SJSA1 (cell line): ENCODE results near the gene IGSF21. TPM values are rescaled to one million over a fixed set of nuclear protein-coding genes. Genes with fewer than 3 reads are reported as not detected.

Source experiments
- DNase-seq, 2 experiments: peaks; one replicate each; pipeline ENCODE4 v3.0.0-alpha.2; 2015 to 2020; ENCODE audit warnings: low spot score in 2 of 2, low read depth in 1 of 2
- H3K27ac ChIP-seq: fragments of 250-450 bp; sonication (Bioruptor Pico); 2 replicates; pipeline ENCODE4 v1.5.1; 2020; ENCODE audit warnings: mild to moderate bottlenecking, moderate library complexity
- H3K27me3 ChIP-seq: fragments of 250-450 bp; sonication (Bioruptor Pico); replicated peaks from 2 replicates; pipeline ENCODE4 v1.5.1; 2020; ENCODE audit warnings: mild to moderate bottlenecking, moderate library complexity
- H3K36me3 ChIP-seq: fragments of 250-450 bp; sonication (Bioruptor Pico); 2 replicates; pipeline ENCODE4 v1.5.1; 2020; ENCODE audit warnings: mild to moderate bottlenecking
- H3K4me1 ChIP-seq: fragments of 250-450 bp; sonication (Bioruptor Pico); replicated peaks from 2 replicates; pipeline ENCODE4 v1.6.1; 2021; ENCODE audit warnings: mild to moderate bottlenecking
- H3K4me3 ChIP-seq: fragments of 250-450 bp; sonication (Bioruptor Pico); 2 replicates; pipeline ENCODE4 v1.5.1; 2020; ENCODE audit warnings: mild to moderate bottlenecking
- H3K9me3 ChIP-seq: fragments of 250-450 bp; sonication (Bioruptor Pico); replicated peaks from 2 replicates; pipeline ENCODE4 v1.5.1; 2020; ENCODE audit warnings: mild to moderate bottlenecking
- total RNA-seq: library from RNA; depleted of rRNA; stranded (reverse); fragments of >200 nt; shearing (Covaris generic); gene quantifications from 2 replicates; pipeline ENCODE4 v1.2.3, GENCODE V29; 2014; rRNA removed

Gene IGSF21
- not detected in 2 replicates for total RNA-seq

DNA sequence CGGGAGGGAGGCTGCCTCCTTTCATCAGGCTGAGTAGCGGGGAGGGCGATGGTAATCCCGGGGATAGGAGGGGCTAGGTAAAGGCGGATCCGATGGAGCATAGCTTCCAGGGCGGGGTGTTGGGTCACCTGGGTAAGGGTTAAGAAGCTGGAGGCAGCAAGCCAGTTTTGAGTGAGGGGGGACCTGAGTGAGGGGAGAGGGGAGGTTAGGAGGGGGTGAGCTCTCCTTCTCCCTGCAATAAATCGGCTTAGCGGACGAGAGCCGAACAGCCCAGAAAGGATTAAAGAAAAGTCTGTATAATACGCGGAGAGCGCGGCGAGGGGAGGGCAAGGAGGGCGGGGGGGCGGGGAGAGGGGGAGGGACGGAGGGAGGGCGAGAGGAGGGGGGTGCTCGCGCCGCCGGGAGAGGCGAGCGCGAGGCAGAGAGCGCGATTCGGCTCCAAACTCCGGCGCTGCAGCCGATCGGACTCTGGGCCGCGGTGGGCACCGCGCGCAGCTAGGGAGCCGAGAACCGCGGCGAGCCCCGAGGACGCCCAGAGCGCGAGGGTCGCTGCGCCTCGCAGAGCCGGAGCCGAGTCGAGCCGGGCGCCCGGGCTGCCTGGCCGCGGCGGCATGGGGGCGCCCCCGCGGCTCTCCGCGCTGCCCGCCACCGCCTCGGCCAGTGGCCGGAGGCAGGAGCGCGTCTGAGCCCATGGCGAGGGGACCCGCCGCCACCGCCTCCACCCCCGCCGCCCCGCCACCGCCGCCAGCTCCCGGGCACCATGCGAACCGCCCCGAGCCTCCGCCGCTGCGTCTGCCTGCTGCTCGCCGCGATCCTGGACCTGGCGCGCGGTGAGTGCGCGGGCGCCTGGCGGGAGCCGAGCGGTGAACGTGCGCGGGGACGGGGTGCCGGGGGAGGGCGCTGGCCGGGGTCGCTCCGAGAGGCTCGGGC is at the start of gene IGSF21:
IGSF21 (plus strand) TSS at position 430 of the 930 bp plus-strand sequence; CDS start at position 761, 331 bp downstream.
- H3K27me3 ChIP-seq, result peaks cover 56% of the 10 kb centered on the region
- no peak for DNase-seq

GRCh38 chr1:18058206-18058921 is 49.2 kb upstream of the IGSF21 start:
- Histone ChIP-seq H3K27ac (no peak overlapping the region), H3K9me3 (no peaks in the 10 kb centered on the region), H3K36me3 (no peaks in the 10 kb centered on the region), H3K27me3 (peaks cover 7% of the 10 kb centered on the region; the same call in 1 of the 2 replicates), H3K4me3 (no peak overlapping the region), H3K4me1 (no peaks in the 10 kb centered on the region)
- DNase-seq, result no peak

More for the DNA sequence above, at the start of gene IGSF21:
- no peak within 1 kb of the TSS for H3K27ac ChIP-seq
- no peak within 1 kb of the TSS for H3K4me3 ChIP-seq
- no peaks in the 10 kb centered on the region for H3K4me1 ChIP-seq
- H3K9me3 ChIP-seq, result no peaks in the 10 kb centered on the region
- H3K36me3 ChIP-seq, result no peaks in the 10 kb centered on the region

DNA sequence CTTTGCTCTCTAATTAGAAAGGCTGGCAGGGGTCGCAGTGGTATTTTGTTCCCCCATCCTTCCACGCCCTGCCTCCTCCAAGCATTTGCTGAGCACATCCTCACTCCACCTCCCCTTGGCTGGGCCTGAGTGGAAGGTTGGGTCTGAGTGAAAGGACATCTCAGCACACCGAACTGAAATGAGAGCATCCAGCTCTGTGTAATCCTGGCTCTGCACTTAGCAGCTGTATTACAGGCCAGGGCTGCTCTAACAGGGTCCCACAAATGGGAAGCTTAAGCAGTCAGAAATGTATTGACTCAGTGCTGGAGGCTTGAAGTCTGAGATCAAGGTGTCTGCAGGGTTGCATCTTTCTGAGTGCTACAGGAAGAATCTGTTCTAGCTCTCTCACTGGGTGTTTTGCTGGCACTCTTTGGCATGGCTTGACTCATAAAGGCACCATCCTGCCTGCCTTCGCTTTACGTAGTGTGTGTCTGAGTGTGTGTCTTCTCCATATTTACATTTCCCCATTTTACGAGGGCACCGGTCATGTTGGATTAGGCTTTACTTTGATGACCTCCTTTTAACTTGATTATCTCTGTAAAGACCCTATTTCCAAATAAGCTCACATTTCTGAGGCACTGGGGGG is 48.5 kb upstream of the IGSF21 start:
- Histone ChIP-seq H3K27me3 (peaks cover 7% of the 10 kb centered on the region; the same call in 1 of the 2 replicates), H3K9me3 (no peaks in the 10 kb centered on the region), H3K4me3 (no peak overlapping the region), H3K36me3 (no peaks in the 10 kb centered on the region), H3K4me1 (no peaks in the 10 kb centered on the region), H3K27ac (no peak overlapping the region)
- DNase-seq, result no peak

GRCh38 chr1:18060366-18060765 is 47.2 kb upstream of the IGSF21 start:
- Histone ChIP-seq H3K27me3 (peaks cover 7% of the 10 kb centered on the region; the same call in 1 of the 2 replicates), H3K4me1 (no peaks in the 10 kb centered on the region), H3K9me3 (no peaks in the 10 kb centered on the region), H3K4me3 (no peak overlapping the region), H3K36me3 (no peaks in the 10 kb centered on the region), H3K27ac (no peak overlapping the region)
- no peak for DNase-seq

DNA sequence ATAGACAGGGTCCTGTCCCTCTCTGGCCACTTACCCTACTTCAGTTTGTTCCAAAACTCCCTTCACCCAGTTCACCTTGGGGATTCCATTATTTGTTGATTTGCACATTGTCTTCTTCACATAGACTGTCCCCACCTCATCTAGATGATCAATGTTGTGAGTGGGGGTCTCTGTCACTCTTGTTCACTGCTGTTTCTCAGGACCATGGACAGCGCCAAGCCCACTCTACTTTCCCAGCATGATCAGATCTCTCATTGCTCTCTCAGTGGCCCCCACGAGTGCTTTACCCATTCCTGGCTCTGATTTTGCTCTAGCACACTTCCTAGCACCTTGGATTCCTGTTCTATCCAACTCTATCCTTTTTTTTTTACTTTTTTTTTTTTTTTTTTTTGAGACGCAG is 45.4 kb upstream of the IGSF21 start:
- DNase-seq, result no peak
- Histone ChIP-seq H3K27me3 (peaks cover 5% of the 10 kb centered on the region; the same call in 1 of the 2 replicates), H3K36me3 (no peaks in the 10 kb centered on the region)

GRCh38 chr1:18064534-18064933 is 43.1 kb upstream of the IGSF21 start:
- no peaks in the 10 kb centered on the region for H3K36me3 ChIP-seq
- no peak overlapping the region for H3K27ac ChIP-seq
- H3K27me3 ChIP-seq, result no peaks in the 10 kb centered on the region
- H3K4me3 ChIP-seq, result no peak overlapping the region
- H3K9me3 ChIP-seq, result no peaks in the 10 kb centered on the region
- H3K4me1 ChIP-seq, result no peaks in the 10 kb centered on the region
- DNase-seq, result no peak

More for the DNA sequence above, 45.4 kb upstream of the IGSF21 start:
- H3K4me1 ChIP-seq, result no peaks in the 10 kb centered on the region
- H3K4me3 ChIP-seq, result no peak overlapping the region
- no peaks in the 10 kb centered on the region for H3K9me3 ChIP-seq
- no peak overlapping the region for H3K27ac ChIP-seq

DNA sequence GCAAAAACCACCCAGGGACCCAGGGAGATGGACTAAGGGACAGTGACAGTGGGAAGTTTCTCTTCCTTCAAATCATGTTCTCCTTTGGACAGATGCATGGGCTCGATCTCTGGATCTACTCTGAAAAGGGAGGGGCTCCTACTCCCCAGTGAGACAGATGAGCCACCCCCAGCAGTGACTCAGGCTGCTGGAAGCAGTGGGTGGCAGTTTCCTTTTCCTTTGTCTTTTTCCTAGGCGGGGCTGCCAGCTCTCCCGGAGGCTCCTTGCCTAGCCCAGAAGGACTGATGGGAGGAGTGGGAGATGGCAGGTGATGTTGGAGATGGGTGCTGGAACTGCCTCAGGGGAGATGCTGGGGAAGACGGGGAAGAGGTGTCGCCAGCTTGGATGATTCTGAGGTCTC is 41.0 kb upstream of the IGSF21 start:
- Histone ChIP-seq H3K4me3 (no peak overlapping the region), H3K4me1 (no peaks in the 10 kb centered on the region), H3K9me3 (no peaks in the 10 kb centered on the region), H3K27ac (no peak overlapping the region), H3K27me3 (0 out of 2 replicates have a peak, but pooled peaks cover 2% of the 10 kb centered on the region), H3K36me3 (no peaks in the 10 kb centered on the region)
- no peak for DNase-seq

DNA sequence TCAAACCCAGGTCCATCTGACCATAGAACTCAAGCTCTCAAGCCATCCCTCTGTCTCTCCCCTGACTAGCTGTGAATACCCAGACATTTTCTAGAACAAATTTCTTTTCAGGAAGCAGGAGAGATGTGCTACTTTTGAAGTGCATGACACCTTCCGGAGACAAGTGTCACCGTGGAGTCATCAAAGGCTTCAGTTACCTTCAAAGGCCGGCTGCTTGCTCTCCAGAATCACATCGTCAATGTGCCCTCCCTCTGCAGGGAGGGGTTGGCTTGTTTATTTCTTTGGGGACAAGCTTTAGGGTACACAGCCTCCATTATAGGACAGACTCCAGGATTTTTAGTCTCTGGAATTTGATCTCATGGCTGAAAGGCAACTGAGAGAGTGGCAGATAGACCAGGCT is 37.7 kb upstream of the IGSF21 start:
- peaks cover 9% of the 10 kb centered on the region; the same call in 1 of the 2 replicates for H3K27me3 ChIP-seq
- H3K4me1 ChIP-seq, result no peaks in the 10 kb centered on the region
- H3K27ac ChIP-seq, result no peak overlapping the region
- H3K4me3 ChIP-seq, result no peak overlapping the region
- DNase-seq, result no peak
- no peaks in the 10 kb centered on the region for H3K36me3 ChIP-seq
- no peaks in the 10 kb centered on the region for H3K9me3 ChIP-seq

DNA sequence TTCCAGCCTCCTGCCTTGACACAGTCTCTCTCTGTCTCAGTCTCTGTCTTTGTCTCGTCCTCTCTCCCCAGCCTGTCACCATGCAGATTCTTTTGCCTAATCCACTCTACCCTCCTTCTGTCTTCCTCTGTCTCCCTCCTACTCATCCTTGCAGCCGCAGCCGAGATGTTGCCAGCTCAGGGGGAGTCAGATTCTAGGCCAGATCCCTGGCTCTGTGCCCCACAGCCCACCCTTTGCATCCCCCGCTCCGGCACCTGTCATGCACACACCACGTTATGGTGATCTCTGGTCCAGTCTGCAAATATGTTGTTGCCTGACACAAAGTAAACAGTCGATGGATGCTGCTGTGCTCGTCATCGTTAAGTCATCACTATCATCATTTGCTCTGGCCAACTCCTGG is 35.5 kb upstream of the IGSF21 start:
- no peak for DNase-seq
- H3K27ac ChIP-seq, result no peak overlapping the region
- H3K36me3 ChIP-seq, result no peaks in the 10 kb centered on the region
- no peaks in the 10 kb centered on the region for H3K9me3 ChIP-seq
- H3K4me3 ChIP-seq, result no peak overlapping the region
- no peaks in the 10 kb centered on the region for H3K4me1 ChIP-seq
- peaks cover 16% of the 10 kb centered on the region for H3K27me3 ChIP-seq

GRCh38 chr1:18073066-18073642 is 34.4 kb upstream of the IGSF21 start:
- Histone ChIP-seq H3K4me1 (no peaks in the 10 kb centered on the region), H3K27ac (no peak overlapping the region), H3K9me3 (no peaks in the 10 kb centered on the region), H3K27me3 (peaks cover 16% of the 10 kb centered on the region), H3K36me3 (no peaks in the 10 kb centered on the region), H3K4me3 (no peak overlapping the region)
- DNase-seq, result no peak

- no peaks in the 10 kb centered on the region for H3K9me3 ChIP-seq
- no peak overlapping the region for H3K4me3 ChIP-seq
- H3K27ac ChIP-seq, result no peak overlapping the region
- no peak for DNase-seq
- no peaks in the 10 kb centered on the region for H3K36me3 ChIP-seq
- peaks cover 17% of the 10 kb centered on the region for H3K27me3 ChIP-seq
- no peaks in the 10 kb centered on the region for H3K4me1 ChIP-seq
Observed at GRCh38 chr1:18077657-18078215, 29.9 kb upstream of the IGSF21 start.

DNA sequence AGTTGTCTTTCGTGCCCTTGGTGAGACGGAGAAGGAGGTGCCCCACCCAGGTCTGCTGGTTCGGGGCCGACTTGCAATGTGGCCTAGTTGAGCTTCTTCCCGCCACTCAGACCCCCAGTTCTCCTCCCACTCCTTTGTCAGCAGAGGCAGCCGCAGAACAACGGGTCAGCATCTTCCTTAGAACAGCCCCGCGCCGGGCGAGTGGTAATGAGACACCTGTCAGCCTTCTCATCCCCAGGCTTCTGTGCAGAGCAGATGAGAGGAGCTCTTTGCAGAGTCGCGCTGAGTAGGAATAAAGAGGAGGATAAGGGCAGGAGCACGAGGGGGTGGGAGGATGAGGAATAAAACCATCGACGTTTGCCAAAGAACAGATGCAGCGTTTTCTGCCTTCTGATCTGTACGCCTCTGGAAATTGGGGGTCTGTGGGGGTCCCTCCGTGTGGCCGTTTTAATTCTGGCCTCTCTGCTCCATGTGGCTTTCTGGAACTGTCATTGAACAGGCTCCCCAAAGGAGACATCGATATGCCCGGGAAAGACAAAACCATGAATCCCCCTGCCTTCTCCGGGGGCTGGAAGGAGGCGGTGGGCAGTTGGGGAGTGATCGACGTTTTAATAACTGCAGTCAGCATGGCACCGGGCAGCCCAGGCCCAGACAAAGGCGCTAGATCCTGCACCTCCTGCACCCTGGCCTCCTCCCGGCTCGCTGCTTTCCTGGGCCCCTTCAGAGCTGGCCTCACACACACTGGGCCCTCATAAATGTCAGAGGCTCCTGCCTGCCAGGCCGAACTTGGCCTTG is 27.5 kb upstream of the IGSF21 start:
- DNase-seq, result no peak
- Histone ChIP-seq H3K27me3 (peaks cover 10% of the 10 kb centered on the region; the same call in 1 of the 2 replicates), H3K4me3 (no peak overlapping the region), H3K4me1 (no peaks in the 10 kb centered on the region), H3K27ac (no peak overlapping the region), H3K9me3 (no peaks in the 10 kb centered on the region), H3K36me3 (no peaks in the 10 kb centered on the region)
